ENCODE results near the gene VAC14. TPM values are rescaled to one million over a fixed set of nuclear protein-coding genes. Genes with fewer than 3 reads are reported as not detected.
A peak's percentile ranks its signal among the peaks of the same experiment; 100 is the strongest.

VAC14 gene
- total RNA-seq, 1 experiment from 2014 or later: 49.9 TPM

- no peak overlapping the region for H2BK5ac ChIP-seq (ENCODE audit: insufficient read length, low read length)
- no peak overlapping the region for H2BK15ac ChIP-seq (ENCODE audit: low read depth, low read length)
- peaks cover 4 to 18% of the 10 kb centered on the region in 2 experiments for H3K4me1 Mint-ChIP-seq
- no peak overlapping the region for H3T11ph ChIP-seq (ENCODE audit: low read length)
- H3K23ac ChIP-seq (ENCODE audit: insufficient read length, low read depth, low read length): no peak overlapping the region
- peaks cover 8 to 36% (median 21%) of the 10 kb centered on the region in 3 experiments for H3K36me3 Mint-ChIP-seq (ENCODE audit: insufficient read depth in 1 of 3, low read depth in 3 of 3)
- no peak for TF ChIP-seq CTCF (conservative IDR thresholded peaks at IDR 0.05)
- no peak for DNase-seq
- H4K8ac ChIP-seq (replicated peaks; ENCODE audit: insufficient read length, low read depth, low read length): no peak overlapping the region
- no peak overlapping the region for H3K4me3 Mint-ChIP-seq
- no peak overlapping the region for H2BK12ac ChIP-seq (ENCODE audit: insufficient read length, low read depth, low read length)
- H3K56ac ChIP-seq (ENCODE audit: insufficient read length, low read depth, low read length): no peak overlapping the region
- H4K5ac ChIP-seq (ENCODE audit: insufficient read length, low read depth, low read length): no peak overlapping the region
- no peaks in the 10 kb centered on the region for H4K20me1 ChIP-seq (ENCODE audit: control insufficient read depth, insufficient read depth, insufficient read length)
- no peak overlapping the region for H2BK120ac ChIP-seq (ENCODE audit: low read depth, low read length, poor library complexity, severe bottlenecking)
- no peak overlapping the region for H3K18ac ChIP-seq (ENCODE audit: insufficient read length, low read depth, low read length)
- no peak overlapping the region; the same call in 1 of the 2 replicates for H3K14ac ChIP-seq (ENCODE audit: insufficient read depth, low read length)
- H3K23me2 ChIP-seq (ENCODE audit: insufficient read length, low read depth, low read length, poor library complexity, severe bottlenecking): no peaks in the 10 kb centered on the region
- H2AFZ ChIP-seq (ENCODE audit: low read length): no peak overlapping the region
- no peaks in the 10 kb centered on the region for H3K27me3 Mint-ChIP-seq (ENCODE audit: low read depth)
- H3K4me1 ChIP-seq (ENCODE audit: insufficient read depth, low read length): no peaks in the 10 kb centered on the region
- H3K27ac ChIP-seq (ENCODE audit: insufficient read length, low read depth, low read length): no peak overlapping the region
- H3K27me3 ChIP-seq (ENCODE audit: insufficient read depth, low read length): no peaks in the 10 kb centered on the region
- no peaks in the 10 kb centered on the region for H3K79me1 ChIP-seq (ENCODE audit: insufficient read depth, low read depth, low read length, poor library complexity, severe bottlenecking)
- no peak overlapping the region for H4K91ac ChIP-seq (ENCODE audit: insufficient read length, low read depth, low read length)
- no peak overlapping the region for H3K4ac ChIP-seq (ENCODE audit: low read depth, low read length)
- H3K9ac ChIP-seq (ENCODE audit: extremely low read depth, insufficient read length, low read length): no peak overlapping the region
- no peaks in the 10 kb centered on the region for H3K79me2 ChIP-seq (ENCODE audit: insufficient read depth, low read length)
- WGBS (ENCODE audit: extremely low coverage, insufficient read length, low lambda C conversion rate): no CpG with 5 or more reads among the region's 7 CpGs
- no peak overlapping the region for H3K4me2 ChIP-seq (ENCODE audit: insufficient read depth, insufficient read length, low read length)
- no peaks in the 10 kb centered on the region for H3K9me3 ChIP-seq (ENCODE audit: control insufficient read depth, low read depth, low read length)
- H3K9me3 Mint-ChIP-seq: no peaks in the 10 kb centered on the region
- no peak overlapping the region for H2BK20ac ChIP-seq (ENCODE audit: low read depth, low read length, poor library complexity, severe bottlenecking)
- H2AK5ac ChIP-seq (ENCODE audit: insufficient read length, low read length): no peak overlapping the region
- peak overlapping the region in 2 of 3 experiments; percentile 13 to 43; a peak in 1 of 7 replicates for H3K27ac Mint-ChIP-seq
These were observed 70.9 kb downstream of the VAC14 start for GRCh38 chr16:70730031-70730430.
